ENCODE data around the gene CNGA2.

Gene CNGA2

GRCh38 chrX:151752847-151753246 is 18.3 kb downstream of the CNGA2 start:
- no peak for DNase-seq (ENCODE audit: low spot score)

DNA sequence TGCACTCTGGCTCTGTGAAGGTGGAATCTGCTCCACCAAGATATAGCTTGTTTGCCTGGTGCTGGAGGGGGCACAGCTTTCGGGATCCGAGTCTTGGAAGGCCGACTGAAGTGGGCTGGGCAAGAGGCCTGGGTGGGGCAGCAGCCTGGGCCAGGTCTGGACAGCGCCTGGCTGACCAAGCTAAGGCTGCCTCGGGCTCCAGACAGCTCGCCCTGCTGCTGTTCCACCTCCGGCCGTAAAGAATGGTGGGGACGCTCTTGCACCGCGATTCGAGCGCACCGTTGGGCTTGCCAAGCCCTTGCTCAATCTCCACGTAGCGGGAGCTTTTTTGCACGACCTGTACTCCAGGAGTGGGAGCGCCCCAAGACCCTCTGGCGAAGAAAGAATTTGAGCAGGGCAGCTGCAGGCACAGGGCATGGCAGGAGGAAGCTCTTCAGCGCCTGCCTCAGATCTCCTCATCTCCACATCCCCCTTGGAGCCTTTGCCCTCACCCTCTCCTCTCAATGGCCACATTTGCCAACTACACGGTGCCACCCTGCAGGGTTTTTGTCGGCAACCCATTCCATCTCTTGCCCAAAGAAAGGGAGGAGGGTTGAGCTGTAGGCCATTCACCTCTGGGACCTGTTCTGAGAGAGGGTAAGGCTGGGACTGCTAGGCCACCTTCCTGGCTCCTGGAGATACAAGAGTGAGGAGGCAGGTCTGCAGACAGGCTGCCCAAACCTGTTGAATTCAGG is 18.9 kb downstream of the CNGA2 start:
- DNase-seq (ENCODE audit: low spot score), result peak; percentile 66

GRCh38 chrX:151754047-151754429 is 19.5 kb downstream of the CNGA2 start:
- DNase-seq (ENCODE audit: low spot score), result no peak

DNA sequence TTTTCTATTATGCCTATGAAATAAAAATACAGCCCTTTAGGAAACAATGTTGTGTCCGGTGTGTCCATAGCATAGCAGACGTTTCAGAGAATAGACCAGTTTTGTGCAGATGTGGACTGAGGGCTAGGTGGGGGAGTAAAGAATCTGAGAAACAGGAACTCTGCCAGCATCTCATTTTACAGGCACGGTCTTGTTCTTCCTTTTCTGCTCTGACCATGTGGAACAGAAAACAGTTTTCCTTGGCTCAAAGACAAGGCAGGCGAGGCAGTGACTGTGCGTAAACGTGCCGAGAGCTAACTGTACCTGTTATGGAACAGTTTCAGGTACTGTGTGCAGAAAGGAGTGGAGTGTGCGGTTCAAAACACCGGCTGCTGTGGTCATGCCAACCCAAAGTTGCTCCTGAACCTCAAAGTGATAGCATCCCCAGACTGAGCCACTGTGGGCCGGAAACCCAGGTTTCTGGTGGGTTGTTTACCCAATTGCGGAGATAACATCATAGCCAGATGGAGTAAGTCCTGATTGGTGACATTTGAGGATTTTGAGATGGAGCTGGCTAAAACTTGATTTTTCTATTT is 20.2 kb downstream of the CNGA2 start:
- DNase-seq (ENCODE audit: low spot score), result no peak

DNA sequence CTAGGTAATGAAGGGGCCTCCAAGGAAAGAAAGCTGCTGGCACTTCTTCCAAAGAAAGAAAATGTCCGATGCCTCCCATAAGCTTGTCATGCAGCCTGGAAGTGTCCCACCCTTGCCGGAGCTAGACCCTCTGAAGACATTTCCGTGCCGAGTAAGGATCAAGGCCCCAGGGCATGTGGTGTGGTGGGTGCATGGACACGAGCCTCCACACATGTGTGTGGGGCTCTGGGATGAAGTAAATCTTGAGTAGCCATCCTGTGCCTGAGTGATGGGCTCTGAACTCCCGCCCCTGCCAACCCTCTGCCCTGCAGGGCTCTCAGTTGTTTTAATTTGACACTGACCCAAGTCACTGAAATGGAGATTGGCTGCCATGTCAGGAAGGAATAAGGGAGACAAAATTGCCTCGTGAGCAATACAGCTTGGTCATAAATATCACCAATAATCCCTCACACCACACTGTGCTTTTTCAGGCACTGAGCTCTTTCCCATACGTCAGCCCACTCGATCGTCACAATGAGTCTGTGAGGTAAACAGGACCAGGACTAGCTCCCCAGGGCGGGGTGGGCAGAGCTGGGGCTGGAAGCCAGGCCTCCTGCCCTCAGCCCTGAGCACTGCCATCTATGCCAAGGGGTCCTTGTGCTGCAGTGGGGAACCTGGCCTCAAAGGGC is 24.6 kb downstream of the CNGA2 start:
- no peak for DNase-seq (ENCODE audit: low spot score)

DNA sequence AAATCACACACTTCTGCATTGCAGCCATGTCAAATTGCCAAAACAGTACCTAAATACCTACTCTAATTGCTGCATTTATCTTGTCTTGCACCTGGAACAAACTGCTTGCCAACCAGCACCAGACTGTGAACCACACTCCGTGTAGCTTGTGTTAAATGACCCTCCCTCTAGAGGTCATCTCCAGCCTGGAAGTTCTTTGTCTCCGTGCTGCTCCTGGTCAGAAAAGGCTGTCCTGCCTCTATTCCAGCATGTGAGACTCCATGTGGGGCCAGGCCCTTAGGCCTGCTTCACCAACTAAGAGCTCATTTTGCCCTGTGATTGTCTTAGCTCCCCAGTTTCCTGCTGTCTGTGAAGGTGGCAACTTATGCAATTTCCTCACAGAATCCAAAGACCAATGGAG is 28.3 kb downstream of the CNGA2 start:
- DNase-seq (ENCODE audit: low spot score), result no peak

GRCh38 chrX:151763711-151764110 is 29.2 kb downstream of the CNGA2 start:
- DNase-seq (ENCODE audit: low spot score), result no peak

- DNase-seq (ENCODE audit: low spot score), result no peak
Observed at GRCh38 chrX:151765026-151765425, 30.5 kb downstream of the CNGA2 start.

DNA sequence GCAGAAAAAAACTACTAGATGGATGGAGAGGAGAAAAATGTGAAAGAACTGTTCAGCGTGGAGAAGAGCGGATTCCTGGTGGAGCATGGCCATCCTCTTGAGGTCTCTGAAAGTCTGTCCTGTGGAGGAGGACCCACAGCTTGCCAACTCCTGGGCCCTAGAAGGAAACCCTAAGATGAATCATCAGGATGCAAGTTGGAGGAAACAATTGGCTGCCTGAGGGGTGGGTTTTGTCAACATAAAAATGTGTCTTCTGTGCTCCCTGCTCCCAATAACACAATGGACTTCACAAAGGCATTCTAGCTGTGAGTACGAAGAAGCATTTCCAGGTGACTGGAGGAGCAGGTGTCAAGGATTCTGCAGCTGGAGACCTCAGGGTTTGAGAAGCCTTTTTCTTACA is 37.2 kb downstream of the CNGA2 start:
- DNase-seq (ENCODE audit: low spot score), result no peak

- no peak for DNase-seq (ENCODE audit: low spot score)
Observed at GRCh38 chrX:151773434-151773833, 38.9 kb downstream of the CNGA2 start.

DNA sequence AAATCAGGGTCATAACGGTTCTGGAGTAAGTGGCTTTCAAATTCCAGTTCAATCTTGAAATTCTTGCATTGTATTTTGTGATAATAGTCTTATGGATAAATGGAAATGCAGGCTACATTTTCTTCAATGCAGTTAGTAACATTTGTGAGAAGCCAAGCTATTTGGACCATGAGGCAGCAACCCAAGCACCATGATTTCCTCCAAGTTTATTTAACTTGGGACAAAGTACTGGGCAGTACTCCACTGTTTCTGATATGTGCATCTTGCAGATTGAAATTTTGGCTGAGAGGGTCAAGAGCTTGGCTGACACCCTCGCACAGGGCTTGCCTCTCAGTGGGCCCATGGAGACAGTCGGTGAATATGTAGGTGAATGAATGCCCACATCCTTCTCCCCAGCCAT is 39.9 kb downstream of the CNGA2 start:
- no peak for DNase-seq (ENCODE audit: low spot score)

DNA sequence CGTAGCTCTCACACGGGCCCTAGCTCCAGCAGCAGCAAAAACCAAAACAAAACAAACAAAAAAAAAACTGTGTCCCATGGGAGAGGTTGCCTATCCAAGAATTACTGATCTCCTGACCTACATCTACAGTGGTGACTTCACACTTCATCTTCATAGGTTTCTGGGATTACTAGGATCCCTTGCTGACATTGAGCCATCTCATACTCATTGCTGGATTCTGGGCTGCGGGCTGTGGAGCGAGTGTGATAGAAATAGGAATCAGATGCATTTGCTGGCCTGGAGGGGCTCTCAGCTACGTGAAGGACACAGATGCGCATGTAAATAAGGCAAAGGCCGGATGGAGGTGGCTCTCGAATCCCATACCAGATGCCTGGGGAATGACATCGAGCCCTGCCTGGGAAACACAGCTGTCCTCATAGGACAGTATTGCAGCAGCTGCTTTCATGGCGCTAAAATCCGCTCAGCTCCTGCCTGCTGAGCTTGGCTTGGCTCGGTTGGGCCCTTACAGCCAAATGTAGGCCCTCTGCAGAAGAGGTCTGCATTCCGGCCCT is 41.7 kb downstream of the CNGA2 start:
- no peak for DNase-seq (ENCODE audit: low spot score)

DNA sequence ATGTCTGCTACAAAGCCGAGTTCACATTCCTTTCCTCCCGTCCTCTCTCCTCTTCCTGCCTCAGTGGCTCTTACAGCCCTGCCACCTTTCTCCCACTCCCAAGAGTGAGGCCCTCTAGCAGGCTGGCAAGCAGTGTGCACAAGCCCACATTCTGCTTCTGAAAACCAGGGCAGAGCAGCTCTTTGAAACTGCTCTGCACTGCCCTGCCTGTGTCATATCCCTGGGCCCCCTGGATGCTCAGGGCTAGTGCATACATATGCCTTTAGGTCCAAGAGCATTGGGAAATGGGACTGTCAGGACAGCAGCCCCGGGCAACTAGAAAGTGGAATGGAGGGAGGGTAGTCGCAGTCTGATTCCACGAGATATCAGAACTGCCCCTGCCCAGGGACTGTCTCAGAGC is 42.4 kb downstream of the CNGA2 start:
- no peak for DNase-seq (ENCODE audit: low spot score)

GRCh38 chrX:151779258-151779657 is 44.7 kb downstream of the CNGA2 start:
- DNase-seq (ENCODE audit: low spot score), result no peak

DNA sequence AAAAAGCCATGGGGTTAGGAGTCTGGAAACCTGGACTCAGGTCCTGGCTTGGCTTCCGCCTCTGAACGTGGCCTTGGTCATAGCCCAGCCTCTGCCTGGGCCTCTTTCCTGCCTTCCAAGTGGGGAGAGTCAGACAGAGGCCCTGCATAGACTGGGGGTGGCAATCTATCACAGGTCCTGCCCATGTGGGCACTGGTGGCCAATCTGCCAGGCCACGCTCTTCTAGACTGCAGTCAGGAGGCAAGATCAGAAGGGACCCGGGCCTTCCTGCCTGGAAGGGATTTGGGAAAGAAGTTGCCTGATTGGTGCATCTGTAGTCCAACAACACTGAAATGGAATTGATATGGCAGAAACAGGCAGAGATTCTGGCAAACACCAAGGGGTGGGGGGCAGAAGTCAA is 46.1 kb downstream of the CNGA2 start:
- DNase-seq (ENCODE audit: low spot score), result no peak

DNA sequence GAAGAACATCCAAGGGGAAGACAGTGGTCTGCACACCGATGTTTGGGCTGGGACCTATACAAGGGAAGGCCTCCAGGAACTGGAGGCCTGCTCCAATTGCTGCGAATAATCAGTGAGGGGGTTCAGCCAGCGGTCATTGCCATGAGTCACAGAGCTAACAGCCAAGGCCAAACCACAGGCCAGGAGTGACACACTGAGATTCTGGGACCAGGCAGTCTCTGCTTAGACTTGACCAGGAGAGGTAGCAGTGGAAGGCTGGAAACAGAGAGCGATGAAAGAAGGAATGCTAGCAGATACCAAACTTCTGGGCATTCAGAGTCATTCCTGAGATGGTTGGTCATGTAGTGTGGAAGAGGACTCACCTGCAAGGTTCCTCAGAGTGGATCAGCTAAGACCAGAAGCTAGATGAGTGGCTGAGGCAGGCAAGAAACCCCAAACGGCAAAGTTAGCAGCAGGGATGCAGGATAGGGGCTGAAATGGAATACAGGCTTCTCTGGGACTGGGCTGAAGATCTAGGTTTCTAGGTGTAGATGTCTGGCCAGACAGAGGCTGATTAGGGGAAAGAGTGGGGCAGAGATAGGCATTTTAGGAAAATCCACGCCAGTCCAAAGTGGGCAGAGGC is 54.7 kb downstream of the CNGA2 start:
- no peak for DNase-seq (ENCODE audit: low spot score)

DNA sequence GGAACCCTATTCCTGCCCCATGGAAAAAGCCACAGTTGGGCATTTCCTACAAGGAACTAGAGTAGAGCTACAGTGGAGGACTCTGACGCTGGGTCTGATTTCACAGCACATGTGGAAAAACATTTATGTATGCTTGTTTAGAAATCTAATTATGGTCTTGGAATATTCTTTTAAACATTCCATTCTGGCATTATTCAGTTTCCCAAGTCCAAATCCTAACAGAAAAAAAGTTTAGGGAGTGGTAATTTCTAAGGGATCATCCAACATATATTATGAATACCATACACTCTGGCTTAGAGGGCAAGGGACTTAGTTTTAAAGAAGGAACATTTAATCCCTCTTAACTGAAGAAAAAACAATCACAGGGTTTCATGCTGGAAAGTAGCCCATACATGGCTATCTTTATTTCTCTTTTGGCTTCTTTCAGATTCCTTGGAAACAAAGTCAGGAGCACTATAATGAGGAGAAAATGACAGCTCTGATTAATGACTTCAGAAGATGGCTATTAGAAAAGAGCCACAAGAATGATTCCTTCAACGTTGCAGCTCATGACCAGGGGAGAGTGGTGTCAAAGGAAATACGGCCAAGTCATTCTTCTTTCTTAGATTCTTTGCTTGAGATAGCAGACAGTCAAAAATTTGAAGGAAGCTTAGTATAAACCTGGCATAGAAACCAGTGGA is 56.1 kb downstream of the CNGA2 start:
- no peak for DNase-seq (ENCODE audit: low spot score)

DNA sequence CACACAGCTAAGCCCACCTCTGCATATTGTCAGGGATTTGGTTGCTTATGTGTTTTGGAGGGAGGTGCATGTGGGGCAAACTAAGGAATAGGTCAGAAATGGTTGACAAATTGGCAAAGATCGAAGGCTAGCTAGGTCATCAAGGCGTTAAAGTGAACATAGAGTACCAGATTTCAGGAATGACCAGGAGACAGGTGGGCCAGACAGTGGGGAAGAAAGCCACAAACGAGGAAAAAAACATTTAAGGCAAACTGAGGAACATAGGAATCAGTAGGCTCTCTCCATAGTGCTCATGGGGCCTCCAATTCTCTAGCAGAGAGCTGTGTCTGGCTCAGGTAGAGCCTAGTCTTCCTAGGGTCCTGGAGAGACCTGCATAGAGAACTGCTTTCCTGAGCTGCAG is 57.4 kb downstream of the CNGA2 start:
- DNase-seq (ENCODE audit: low spot score), result no peak

DNA sequence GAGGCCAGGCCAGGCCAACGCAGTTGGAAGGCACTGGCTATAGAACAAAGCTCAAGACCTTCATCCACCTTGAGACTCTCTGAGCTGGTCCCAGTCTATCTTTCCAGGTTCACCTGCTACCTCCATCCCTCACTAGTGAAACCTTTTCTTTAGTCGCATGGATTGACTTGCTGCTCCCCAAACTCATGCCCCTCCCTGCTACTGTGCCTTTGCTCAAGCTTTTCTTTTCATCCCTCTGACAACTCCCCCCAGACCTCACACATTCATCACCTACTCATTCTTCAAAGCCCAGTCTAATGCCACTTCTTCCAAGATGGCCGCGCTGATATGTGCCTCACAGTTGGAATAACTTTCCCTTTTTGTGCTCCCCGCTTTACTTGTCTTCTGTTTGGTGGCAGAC is 58.0 kb downstream of the CNGA2 start:
- no peak for DNase-seq (ENCODE audit: low spot score)

DNA sequence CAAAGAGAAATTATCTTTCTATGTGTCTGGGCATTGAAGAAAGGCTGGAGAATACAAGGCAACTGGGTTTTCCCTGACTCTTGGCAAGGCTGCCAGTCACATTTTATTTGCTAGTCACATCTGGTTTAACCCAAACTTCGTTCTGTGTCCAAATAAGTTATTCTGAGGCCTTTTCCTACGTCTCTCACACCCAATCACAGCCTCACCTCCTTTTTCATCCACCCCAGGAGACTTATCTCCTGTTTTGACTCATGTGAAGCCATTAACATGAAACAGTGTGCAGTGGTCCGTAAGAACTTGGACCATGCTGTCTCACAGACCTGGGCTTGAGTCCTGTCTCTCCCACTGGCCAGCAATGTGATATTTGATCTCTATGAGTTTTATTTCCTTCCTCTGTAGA is 59.3 kb downstream of the CNGA2 start:
- no peak for DNase-seq (ENCODE audit: low spot score)

All from D341Med (cell line).